GM18508 (cell line): ENCODE data around the gene CLK1.

ENCODE experiments used
- ATAC-seq: cut with Tn5 transposase; IDR thresholded peaks from one replicate; pipeline ENCODE4 v1.9.1; 2021; ENCODE audit warnings: moderate number of reproducible peaks; ENCODE audit not compliant: insufficient read depth, unreplicated experiment

CLK1 gene

DNA sequence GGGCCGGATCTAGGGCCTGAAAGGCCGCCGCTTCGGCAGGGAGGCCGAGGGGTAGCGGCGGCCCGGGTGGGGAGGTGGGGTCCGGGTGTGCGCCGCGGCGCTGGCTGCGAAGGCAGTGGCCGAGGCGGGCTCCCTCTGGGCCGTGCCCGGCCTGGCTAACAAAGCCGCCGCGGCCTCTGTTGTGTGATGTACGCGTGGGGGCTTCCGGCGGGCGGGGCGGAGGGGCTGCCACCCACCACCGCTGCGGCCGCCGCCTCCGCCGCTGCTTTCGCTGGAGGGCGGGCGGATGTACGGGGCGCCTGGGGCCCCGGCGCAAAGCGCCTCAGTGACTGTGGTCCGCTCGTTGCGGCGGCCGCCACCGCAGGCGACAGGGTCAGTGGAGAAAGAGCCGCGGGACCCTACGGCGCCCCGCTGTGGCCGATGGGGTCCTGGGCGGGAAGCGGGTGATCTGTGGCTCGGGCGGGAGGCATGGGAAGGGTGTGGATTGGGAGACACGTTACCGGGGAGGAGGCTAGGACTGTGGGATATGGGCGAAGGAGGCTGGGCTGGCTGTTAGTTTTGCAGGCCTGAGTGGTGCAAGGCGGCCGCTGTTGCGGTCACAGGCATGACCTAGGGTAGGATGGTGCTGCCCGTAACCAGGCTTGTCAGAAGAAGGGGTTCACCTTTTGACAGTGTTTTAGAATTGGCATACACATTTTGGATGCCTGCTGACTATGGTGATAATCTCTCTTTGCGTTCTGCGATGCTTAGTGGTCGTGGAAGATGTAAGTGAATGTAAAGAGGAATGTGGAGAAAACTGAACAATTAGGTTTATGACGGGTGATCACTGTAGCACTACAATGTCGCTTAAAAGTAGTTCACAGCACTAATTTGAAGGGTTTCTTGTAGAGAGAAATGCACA is 52.1 kb downstream of the CLK1 start:
- ATAC-seq = peak; percentile 14

DNA sequence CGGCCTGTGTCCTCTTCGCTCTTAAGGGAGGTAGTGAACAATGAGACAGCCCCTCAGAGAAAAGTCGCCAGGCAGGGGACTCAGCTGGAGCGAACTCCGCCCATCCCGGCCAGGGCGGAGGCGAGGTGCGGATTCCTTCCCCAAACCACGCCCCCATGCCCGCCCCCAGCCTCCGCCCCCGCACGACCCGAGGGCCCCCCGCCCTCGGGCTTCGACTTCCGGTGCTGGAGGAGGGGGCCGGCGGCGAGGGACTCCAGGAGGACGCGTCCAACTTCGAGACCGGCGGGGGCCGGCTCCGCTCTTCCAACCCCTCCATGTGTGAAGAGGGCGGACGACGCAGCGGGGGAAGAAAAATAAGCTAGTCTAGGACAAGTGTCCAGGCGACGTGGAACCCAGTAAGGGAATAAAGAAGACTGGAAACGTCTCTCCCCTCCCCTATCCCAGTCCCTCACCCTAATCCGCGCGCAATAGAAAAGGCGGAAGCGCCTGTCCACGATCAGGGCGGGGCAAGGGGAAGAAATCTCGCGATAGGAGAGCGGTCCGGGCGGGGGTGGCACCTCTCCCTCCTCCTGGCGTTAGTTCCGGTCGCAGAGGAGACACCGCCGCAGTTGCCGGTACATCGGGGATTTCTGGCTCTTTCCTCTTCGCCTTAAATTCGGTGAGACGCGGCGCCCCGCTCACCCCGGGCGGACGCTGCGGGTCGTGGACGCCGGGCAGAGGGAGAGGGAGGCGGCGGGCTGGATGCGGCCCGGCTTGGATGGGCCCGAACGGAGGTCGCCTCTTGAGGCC is 52.9 kb downstream of the CLK1 start, which contains the start of gene BZW1:
TSS of gene BZW1 (plus strand) at position 578 of the 789 bp plus-strand sequence. CDS start 1,308 bp downstream, outside the sequence.
- peak; percentile 58 for ATAC-seq

GRCh38 chr2:200810998-200811332 is 53.5 kb downstream of the CLK1 start:
- no peak for ATAC-seq

- ATAC-seq = no peak
Observed at GRCh38 chr2:200810252-200810997, 54.0 kb downstream of the CLK1 start.

DNA sequence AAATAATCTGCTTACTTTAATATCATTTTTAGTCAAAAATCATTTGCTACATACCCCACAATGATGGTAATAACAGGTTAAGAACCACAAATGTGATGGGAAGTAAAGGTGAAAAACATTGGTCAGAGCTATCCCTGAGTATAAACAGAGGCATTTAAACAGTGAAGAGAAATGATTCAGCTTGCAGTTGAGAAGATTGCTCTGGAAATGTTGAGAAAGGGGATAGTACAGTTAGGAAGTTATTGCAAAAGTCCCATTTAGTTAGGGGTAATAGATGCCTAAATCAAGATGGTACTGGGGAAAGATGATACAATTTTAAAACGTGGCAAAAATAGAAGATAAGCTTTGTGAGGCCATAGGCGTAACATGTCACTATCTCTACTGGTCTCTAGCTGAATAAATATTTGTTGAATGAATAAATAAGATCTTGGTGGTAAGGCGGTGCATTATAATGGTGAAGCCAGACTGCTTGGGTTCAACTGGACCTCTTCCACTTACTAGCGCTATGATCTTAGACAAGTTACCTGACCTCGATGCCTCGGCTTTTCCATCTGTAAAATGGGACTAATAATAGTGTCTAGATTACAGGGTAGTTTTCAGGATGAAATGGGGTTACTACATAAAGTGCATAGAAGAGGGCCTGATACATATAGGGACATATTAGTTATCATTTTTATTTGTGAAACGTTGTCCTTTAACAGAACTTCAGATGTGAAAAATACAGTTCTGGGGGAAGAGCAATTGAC is 54.8 kb downstream of the CLK1 start:
- no peak for ATAC-seq
